RWPE1 (cell line): Measurements from ENCODE around the gene HK1.
"Not testable (repeated sequence)": the region's sequence is repeated elsewhere in the genome, so short reads cannot be mapped to it uniquely, and the experiment has no call there.

Experiments
- CTCF ChIA-PET: fragments of 350-600 bp; sonication (Branson Sonifier 250); formaldehyde crosslinking; extraction: SDS; loops from one replicate; lab custom pipeline; 2021; lab: Yijun Ruan, JAX
- POLR2A ChIA-PET: fragments of 400-600 bp; formaldehyde crosslinking; extraction: SDS; loops from one replicate; lab custom pipeline; 2020; ENCODE audit warnings: antibody characterized with exemption; ENCODE audit not compliant: low non-redundant PET; lab: Yijun Ruan, JAX
- DNase-seq: peaks from one replicate; pipeline ENCODE4 v3.0.0; 2012; ENCODE audit warnings: low spot score
- H3K27ac ChIP-seq: fragments of 450-650 bp; 2 replicates; pipeline ENCODE4 v1.5.1; 2017
- TF ChIP-seq, protein P1 (sequence below): fragments of 450-650 bp; conservative IDR thresholded peaks from 2 replicates; pipeline ENCODE4 v1.5.1; 2017; ENCODE audit warnings: low read depth, mild to moderate bottlenecking

The HK1 gene

DNA sequence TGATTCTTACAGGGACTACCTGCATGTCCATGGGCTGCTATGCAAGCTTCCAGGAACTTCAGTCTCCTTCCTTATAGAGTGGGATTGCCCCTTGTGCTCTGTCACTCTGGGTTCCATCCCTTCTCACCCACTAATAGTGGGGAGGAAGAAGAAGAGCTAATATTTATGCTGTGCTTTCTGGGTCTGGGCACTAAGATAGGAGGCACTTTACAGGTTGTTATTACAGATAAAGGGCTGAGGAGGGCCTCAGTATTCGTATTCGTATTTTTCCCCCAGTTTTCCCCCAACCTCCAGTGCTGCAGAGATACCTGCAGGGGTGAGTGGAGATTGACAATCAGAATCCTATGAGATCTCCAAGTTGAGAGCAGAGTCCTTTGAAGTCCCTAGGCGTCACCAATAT lies 14.2 kb downstream of the HK1 start:
- ChIA-PET CTCF (no interaction called here), POLR2A (no interaction called here)
- DNase-seq: no peak
- TF ChIP-seq, protein P1, sequence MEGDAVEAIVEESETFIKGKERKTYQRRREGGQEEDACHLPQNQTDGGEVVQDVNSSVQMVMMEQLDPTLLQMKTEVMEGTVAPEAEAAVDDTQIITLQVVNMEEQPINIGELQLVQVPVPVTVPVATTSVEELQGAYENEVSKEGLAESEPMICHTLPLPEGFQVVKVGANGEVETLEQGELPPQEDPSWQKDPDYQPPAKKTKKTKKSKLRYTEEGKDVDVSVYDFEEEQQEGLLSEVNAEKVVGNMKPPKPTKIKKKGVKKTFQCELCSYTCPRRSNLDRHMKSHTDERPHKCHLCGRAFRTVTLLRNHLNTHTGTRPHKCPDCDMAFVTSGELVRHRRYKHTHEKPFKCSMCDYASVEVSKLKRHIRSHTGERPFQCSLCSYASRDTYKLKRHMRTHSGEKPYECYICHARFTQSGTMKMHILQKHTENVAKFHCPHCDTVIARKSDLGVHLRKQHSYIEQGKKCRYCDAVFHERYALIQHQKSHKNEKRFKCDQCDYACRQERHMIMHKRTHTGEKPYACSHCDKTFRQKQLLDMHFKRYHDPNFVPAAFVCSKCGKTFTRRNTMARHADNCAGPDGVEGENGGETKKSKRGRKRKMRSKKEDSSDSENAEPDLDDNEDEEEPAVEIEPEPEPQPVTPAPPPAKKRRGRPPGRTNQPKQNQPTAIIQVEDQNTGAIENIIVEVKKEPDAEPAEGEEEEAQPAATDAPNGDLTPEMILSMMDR: no peak
- no peak overlapping the region for H3K27ac ChIP-seq

DNA sequence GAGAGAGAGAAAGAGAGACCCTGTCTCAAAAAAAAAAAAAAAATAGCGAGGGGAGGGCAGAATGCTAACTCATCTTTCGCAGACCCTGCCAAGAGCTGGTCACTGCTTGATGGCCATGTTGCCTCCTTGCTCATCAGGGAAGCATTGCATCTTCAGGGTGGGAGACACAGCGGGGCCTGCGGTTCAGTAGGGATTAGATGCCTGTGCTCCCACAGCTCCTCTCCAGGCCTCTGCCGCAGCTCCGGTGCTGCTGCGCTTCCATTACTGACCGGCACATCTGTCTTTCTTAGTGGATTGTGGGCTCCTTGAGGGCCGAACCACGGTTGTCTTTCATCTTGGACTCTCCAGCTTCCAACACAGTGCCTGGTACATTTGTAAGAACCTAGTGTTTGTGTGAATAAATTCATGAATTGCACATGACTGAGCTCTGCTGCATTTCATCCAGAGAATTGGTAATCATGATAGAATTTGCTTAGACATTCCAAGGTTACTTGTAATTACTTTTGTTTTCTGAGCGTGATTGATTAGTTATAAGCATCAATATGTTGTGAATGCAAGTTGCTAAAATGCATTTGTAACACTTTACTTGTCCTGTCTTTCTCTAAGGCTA lies 16.8 kb downstream of the HK1 start:
- CTCF ChIA-PET: interaction anchor here (0.6 kb wide), 2 partner anchors 15 to 53 kb away, joined by 3 to 4 read pairs; no protein-coding TSS in a partner anchor
- POLR2A ChIA-PET: no interaction called here
- TF ChIP-seq, protein P1: no peak
- DNase-seq: no peak
- no peak overlapping the region for H3K27ac ChIP-seq

DNA sequence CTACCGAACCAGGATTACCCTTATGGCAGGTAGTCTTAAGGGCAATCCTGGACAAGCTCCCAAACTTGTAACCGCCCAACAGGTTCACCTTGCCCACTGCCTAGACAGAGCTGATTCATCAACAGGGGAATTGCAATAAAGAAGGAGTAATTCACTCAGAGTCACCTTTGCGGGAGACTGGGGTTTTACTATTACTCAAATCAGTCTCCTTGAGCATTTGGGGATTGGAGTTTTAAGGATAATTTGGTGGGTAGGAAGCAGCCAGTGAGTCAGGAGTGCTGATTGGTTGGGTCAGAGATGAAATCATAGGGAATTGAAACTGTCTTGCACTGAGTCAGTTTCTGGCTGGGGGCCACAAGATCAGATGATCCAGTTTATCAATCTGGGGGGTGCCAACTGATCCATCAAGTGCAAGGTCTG lies 25.3 kb downstream of the HK1 start:
- DNase-seq: no peak
- POLR2A ChIA-PET: no interaction called here
- TF ChIP-seq, protein P1: no peak
- no peak overlapping the region for H3K27ac ChIP-seq
- CTCF ChIA-PET: interaction anchor here (0.6 to 1.1 kb wide), 3 partner anchors 106 to 212 kb away, joined by 3 to 4 read pairs (median 3); no protein-coding TSS in a partner anchor

DNA sequence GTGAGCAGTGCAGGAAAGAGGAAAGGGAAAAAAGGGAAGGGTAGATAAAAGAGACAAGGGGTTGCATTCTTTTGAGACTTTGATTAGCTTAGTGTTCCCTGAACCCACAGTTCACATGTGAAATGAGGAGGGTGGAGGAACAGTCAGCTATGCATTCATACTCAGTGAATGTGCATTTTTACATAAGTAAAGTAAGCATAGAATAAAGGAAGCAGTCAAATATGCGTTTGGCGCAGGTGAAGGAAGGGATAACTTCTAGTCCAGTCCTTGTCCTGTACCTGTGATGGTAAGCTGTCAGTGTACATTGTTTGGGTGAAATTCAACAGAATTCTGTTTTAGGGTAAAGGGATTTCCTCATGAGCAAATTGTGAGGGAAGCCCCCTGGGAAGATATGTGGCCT lies 28.1 kb downstream of the HK1 start:
- no peak for DNase-seq
- ChIA-PET CTCF (no interaction called here), POLR2A (no interaction called here)
- TF ChIP-seq, protein P1: no peak
- H3K27ac ChIP-seq: no peak overlapping the region

DNA sequence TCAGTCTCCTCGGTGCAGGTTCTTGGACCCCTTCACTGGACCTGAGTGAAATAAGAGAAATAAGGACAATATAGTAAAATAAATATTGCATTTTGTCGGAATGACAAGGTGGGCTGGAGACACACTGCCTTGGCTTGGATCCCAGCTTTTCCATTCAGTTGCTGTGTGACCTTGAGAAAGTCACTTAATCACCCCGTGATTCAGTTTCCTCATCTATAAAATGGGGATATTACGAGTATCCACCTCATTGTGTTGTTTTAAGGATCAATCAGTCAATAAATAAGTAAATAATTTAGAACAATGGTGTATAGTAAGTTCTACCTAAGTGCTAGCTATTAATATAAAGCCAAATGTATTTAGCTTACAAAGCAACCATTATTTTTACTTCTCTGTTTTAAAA lies 29.1 kb downstream of the HK1 start:
- CTCF ChIA-PET: no interaction called here
- POLR2A ChIA-PET: interaction anchor here (0.8 kb wide), 1 partner anchor 9 kb away, joined by 3 read pairs; no protein-coding TSS in a partner anchor
- no peak overlapping the region for H3K27ac ChIP-seq
- TF ChIP-seq, protein P1: no peak
- no peak for DNase-seq

DNA sequence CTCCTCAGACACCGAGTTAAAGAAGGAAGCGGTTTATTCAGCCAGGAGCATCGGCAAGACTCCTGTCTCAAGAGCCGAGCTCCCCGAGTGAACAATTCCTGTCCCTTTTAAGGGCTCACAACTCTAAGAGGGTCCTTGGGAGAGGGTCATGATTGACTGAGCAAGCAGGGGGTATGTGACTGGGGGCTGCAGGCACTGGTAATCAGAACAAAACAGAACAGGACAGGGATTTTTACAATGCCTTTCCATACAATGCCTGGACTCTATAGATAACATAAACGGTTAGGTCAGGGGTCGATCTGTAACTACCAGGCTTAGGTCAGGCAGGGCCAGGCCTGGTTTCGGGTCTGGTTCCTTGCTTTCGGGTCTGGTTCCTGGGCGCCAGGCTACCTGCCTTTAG lies 30.0 kb downstream of the HK1 start:
- DNase-seq, CTCF ChIA-PET, POLR2A ChIA-PET, H3K27ac ChIP-seq: not testable (repeated sequence)

DNA sequence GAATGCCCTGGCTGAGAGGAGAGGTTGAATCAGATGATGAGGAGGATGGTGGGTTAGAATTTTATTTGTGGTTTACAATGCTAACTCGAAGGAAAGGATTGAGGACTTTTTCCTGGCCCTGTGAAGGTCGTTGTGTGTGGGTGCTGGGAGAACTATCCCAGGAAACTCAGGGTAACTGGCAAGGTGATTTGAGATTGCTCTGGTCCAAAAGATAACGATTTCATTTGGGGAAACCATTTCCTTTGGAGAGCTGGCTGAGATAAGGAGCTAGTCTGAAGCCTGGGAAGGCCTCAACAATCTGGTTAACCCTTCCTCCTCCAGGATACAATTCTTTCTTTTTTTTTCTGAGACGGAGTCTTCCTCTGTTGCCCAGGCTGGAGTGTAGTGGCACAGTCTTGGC lies 33.0 kb downstream of the HK1 start:
- POLR2A ChIA-PET: no interaction called here
- CTCF ChIA-PET: no interaction called here
- DNase-seq: no peak

More for the DNA sequence above, 33.0 kb downstream of the HK1 start:
- H3K27ac ChIP-seq: no peak overlapping the region
- TF ChIP-seq, protein P1: no peak
